ENCODE data around the gene ACTN1.

The ACTN1 gene

GRCh38 chr14:68919129-68919927 is 59.8 kb downstream of the ACTN1 start:
- TF ChIP-seq, protein P1, sequence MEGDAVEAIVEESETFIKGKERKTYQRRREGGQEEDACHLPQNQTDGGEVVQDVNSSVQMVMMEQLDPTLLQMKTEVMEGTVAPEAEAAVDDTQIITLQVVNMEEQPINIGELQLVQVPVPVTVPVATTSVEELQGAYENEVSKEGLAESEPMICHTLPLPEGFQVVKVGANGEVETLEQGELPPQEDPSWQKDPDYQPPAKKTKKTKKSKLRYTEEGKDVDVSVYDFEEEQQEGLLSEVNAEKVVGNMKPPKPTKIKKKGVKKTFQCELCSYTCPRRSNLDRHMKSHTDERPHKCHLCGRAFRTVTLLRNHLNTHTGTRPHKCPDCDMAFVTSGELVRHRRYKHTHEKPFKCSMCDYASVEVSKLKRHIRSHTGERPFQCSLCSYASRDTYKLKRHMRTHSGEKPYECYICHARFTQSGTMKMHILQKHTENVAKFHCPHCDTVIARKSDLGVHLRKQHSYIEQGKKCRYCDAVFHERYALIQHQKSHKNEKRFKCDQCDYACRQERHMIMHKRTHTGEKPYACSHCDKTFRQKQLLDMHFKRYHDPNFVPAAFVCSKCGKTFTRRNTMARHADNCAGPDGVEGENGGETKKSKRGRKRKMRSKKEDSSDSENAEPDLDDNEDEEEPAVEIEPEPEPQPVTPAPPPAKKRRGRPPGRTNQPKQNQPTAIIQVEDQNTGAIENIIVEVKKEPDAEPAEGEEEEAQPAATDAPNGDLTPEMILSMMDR (conservative IDR thresholded peaks at IDR 0.05; ENCODE audit: low read depth, low read length) = no peak
- no peak overlapping the region for H3K4me3 ChIP-seq (ENCODE audit: low read depth, low read length)
- DNase-seq (ENCODE audit: low read depth) = no peak

- DNase-seq (ENCODE audit: low read depth) = no peak
- TF ChIP-seq, protein P1 (conservative IDR thresholded peaks at IDR 0.05; ENCODE audit: low read depth, low read length) = no peak
- no peak overlapping the region for H3K4me3 ChIP-seq (ENCODE audit: low read depth, low read length)
Observed at GRCh38 chr14:68918612-68919011, 60.5 kb downstream of the ACTN1 start.

GRCh38 chr14:68916358-68916941 is 62.7 kb downstream of the ACTN1 start:
- no peak overlapping the region for H3K4me3 ChIP-seq (ENCODE audit: low read depth, low read length)
- DNase-seq (ENCODE audit: low read depth) = no peak

DNA sequence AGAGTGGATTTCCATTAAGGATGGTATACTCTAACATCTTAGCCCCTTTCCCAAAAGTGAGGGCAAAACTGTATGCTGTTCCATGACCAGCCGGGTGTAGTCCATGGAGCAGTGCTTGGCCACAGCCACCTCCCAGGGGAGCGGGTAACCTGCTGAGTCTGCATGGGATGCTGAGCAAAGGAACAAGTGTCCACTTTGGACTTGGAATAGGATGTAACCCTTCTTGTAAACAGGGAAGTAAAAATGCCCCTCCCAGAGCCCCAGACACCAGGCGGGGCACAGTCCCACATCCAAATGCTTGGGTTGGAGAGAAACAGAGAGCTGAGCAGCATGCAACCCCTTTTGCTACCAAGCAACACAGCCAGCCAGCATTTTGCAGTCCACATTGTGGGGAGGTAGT is 65.6 kb downstream of the ACTN1 start:
- no peak for DNase-seq (ENCODE audit: low read depth)
- H3K4me3 ChIP-seq (ENCODE audit: low read depth, low read length) = no peak overlapping the region
- TF ChIP-seq, protein P1 (conservative IDR thresholded peaks at IDR 0.05; ENCODE audit: low read depth, low read length) = no peak

More at GRCh38 chr14:68916358-68916941, 62.7 kb downstream of the ACTN1 start:
- TF ChIP-seq, protein P1 (conservative IDR thresholded peaks at IDR 0.05; ENCODE audit: low read depth, low read length) = no peak

- TF ChIP-seq, protein P1 (conservative IDR thresholded peaks at IDR 0.05; ENCODE audit: low read depth, low read length) = peak; percentile 99
- H3K4me3 ChIP-seq (ENCODE audit: low read depth, low read length) = no peak overlapping the region
- DNase-seq (ENCODE audit: low read depth) = peak; percentile 82
Observed at GRCh38 chr14:68911594-68912227, 67.4 kb downstream of the ACTN1 start.

DNA sequence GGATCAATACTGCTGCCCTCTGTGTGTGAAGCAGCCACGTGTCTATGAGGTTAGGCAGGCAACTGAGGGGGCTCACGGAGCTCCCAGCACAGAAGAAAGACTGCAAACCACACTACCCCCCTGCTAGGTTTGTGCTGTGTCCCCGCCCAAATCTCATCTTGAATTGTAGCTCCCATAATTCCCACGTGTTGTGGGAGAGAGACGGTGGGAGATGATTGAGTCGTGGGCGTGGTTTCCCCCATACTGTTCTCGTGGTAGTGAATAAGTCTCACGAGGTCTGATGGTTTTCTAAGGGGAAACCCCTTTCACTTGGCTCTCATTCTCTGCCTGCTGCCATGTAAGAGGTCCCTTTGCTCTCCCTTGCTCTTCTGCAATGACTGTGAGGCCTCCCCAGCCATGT is 68.6 kb downstream of the ACTN1 start:
- DNase-seq (ENCODE audit: low read depth) = peak; percentile 78
- TF ChIP-seq, protein P1 (conservative IDR thresholded peaks at IDR 0.05; ENCODE audit: low read depth, low read length) = no peak
- H3K4me3 ChIP-seq (ENCODE audit: low read depth, low read length) = no peak overlapping the region

All from choroid plexus epithelial cell (primary cell).